HEK293T (cell line): ENCODE results near the gene DLK1.

Source experiments
- CTCF ChIA-PET: fragments of 350-600 bp; formaldehyde crosslinking; extraction: SDS; loops from one replicate; lab custom pipeline; 2021; ENCODE audit warnings: antibody characterized with exemption, inconsistent platforms; lab: Yijun Ruan, JAX
- POLR2A ChIA-PET: fragments of 350-600 bp; formaldehyde crosslinking; extraction: SDS; loops from one replicate; lab custom pipeline; 2020; ENCODE audit warnings: antibody characterized with exemption, inconsistent platforms; lab: Yijun Ruan, JAX
- DNase-seq: peaks from one replicate; pipeline ENCODE4 v3.0.0; 2012; ENCODE audit warnings: mixed read lengths; ENCODE audit errors: extremely low spot score
- ARNT ChIP-seq: fragments of 450-650 bp; IDR thresholded peaks from 2 replicates; pipeline ENCODE4 v1.6.1; 2017; ENCODE audit warnings: mild to moderate bottlenecking
- BHLHE40 ChIP-seq: fragments of 450-650 bp; IDR thresholded peaks from 2 replicates; pipeline ENCODE4 v1.6.1; 2016; ENCODE audit warnings: mild to moderate bottlenecking, moderate library complexity, borderline replicate concordance
- CTBP1 ChIP-seq: fragments of 450-650 bp; IDR thresholded peaks from 2 replicates; pipeline ENCODE4 v1.6.1; 2016; ENCODE audit warnings: borderline replicate concordance
- ELF4 ChIP-seq: fragments of 450-650 bp; IDR thresholded peaks from 2 replicates; pipeline ENCODE4 v1.6.1; 2017; ENCODE audit warnings: antibody characterized with exemption
- FOXA1 ChIP-seq: fragments of 450-650 bp; IDR thresholded peaks from 2 replicates; pipeline ENCODE4 v1.6.1; 2016; ENCODE audit warnings: mild to moderate bottlenecking
- FOXK2 ChIP-seq: fragments of 450-650 bp; IDR thresholded peaks from 2 replicates; pipeline ENCODE4 v1.6.1; 2016; ENCODE audit warnings: mild to moderate bottlenecking
- FOXM1 ChIP-seq: fragments of 450-650 bp; IDR thresholded peaks from 2 replicates; pipeline ENCODE4 v1.6.1; 2017; ENCODE audit warnings: mild to moderate bottlenecking, borderline replicate concordance
- HDGF ChIP-seq: fragments of 450-650 bp; IDR thresholded peaks from 2 replicates; pipeline ENCODE4 v1.6.1; 2017; ENCODE audit warnings: antibody characterized with exemption, borderline replicate concordance
- L3MBTL2 ChIP-seq: fragments of 450-650 bp; conservative IDR thresholded peaks from 2 replicates; pipeline ENCODE4 v1.6.1; 2016; ENCODE audit warnings: mild to moderate bottlenecking
- LEF1 ChIP-seq: fragments of 450-650 bp; IDR thresholded peaks from 2 replicates; pipeline ENCODE4 v1.6.1; 2017; ENCODE audit warnings: mild to moderate bottlenecking, borderline replicate concordance
- NFRKB ChIP-seq: fragments of 450-650 bp; IDR thresholded peaks from 2 replicates; pipeline ENCODE4 v1.6.1; 2016; ENCODE audit warnings: mild to moderate bottlenecking, moderate library complexity
- PKNOX1 ChIP-seq: fragments of 450-650 bp; IDR thresholded peaks from 2 replicates; pipeline ENCODE4 v1.6.1; 2016
- SP1 ChIP-seq: fragments of 450-650 bp; IDR thresholded peaks from 2 replicates; pipeline ENCODE4 v1.6.1; 2017
- SUZ12 ChIP-seq: fragments of 450-650 bp; IDR thresholded peaks from 2 replicates; pipeline ENCODE4 v1.6.1; 2016; ENCODE audit warnings: mild to moderate bottlenecking
- TARDBP ChIP-seq: fragments of 450-650 bp; IDR thresholded peaks from 2 replicates; pipeline ENCODE4 v1.6.1; 2016
- ZNF384 ChIP-seq: fragments of 450-650 bp; IDR thresholded peaks from 2 replicates; pipeline ENCODE4 v1.6.1; 2016

DLK1 gene

DNA sequence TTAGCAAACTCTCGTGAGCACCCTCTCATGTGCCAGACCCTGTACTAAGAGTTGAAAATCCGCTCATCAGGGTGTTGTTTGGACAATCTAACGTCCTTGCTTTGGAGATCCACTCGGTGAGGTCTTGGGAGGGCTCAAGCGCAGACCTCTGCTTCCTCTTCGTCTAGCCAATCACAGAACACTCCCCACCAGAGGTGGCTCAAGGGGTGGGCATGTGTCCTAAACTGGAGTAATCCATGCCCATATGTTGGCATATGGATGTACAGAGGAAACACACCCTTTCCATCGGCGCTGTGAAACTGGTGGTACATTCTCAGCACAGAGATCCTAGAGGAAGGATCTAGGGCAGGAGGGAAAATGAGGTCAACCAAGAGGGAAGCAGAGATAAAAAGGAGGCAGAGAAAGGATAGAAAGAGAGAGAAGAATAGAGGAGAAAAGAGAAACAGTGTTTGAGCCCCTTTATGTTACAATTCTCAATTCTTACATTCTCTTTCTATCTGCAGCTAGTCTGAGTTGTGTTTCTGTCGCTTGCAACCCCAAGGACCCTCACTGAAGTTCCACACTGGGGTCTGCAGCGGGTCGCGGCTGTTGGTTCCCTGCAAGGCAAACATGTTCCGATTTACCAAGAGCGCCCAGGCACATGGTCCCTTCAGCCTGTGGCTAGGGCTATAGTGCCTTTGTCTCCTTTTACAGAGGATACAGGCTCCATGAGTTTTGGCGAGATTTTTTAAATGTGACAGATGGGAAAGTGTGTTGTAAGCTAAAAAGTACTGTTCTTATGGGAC, 40.5 kb downstream of the DLK1 start:
- TF ChIP-seq LEF1 (no peak), ZNF384 (no peak), BHLHE40 (no peak), NFRKB (no peak), FOXM1 (no peak), FOXK2 (no peak), PKNOX1 (no peak), SUZ12 (no peak), L3MBTL2 (no peak), FOXA1 (no peak), HDGF (no peak), CTBP1 (no peak), ARNT (no peak), TARDBP (no peak), SP1 (no peak), ELF4 (no peak)
- ChIA-PET POLR2A (no interaction called here), CTCF (interaction anchor here (0.7 kb wide), 1 partner anchor 450 kb away, joined by 3 read pairs; no protein-coding TSS in a partner anchor)
- no peak for DNase-seq

GRCh38 chr14:100767788-100768536, 41.3 kb downstream of the DLK1 start:
- no peak for TF ChIP-seq FOXA1
- no peak for TF ChIP-seq FOXK2
- no peak for TF ChIP-seq L3MBTL2
- no peak for TF ChIP-seq ELF4
- TF ChIP-seq TARDBP, result no peak
- TF ChIP-seq LEF1, result no peak
- ChIA-PET POLR2A (no interaction called here), CTCF (interaction anchor here (0.7 kb wide), 1 partner anchor 449 kb away, joined by 3 read pairs; no protein-coding TSS in a partner anchor)
- no peak for DNase-seq

- DNase-seq, result no peak
- CTCF ChIA-PET, result interaction anchor here (0.6 kb wide), 1 partner anchor 21 kb away, joined by 3 read pairs; no protein-coding TSS in a partner anchor
- TF ChIP-seq CTBP1, result no peak
- TF ChIP-seq BHLHE40, result no peak
- TF ChIP-seq NFRKB, result no peak
- TF ChIP-seq L3MBTL2, result no peak
- TF ChIP-seq SUZ12, result no peak
- no peak for TF ChIP-seq FOXM1
- no peak for TF ChIP-seq SP1
- TF ChIP-seq ZNF384, result no peak
- TF ChIP-seq ELF4, result no peak
- POLR2A ChIA-PET, result no interaction called here
Measured at GRCh38 chr14:100769035-100769939, 42.6 kb downstream of the DLK1 start.

DNA sequence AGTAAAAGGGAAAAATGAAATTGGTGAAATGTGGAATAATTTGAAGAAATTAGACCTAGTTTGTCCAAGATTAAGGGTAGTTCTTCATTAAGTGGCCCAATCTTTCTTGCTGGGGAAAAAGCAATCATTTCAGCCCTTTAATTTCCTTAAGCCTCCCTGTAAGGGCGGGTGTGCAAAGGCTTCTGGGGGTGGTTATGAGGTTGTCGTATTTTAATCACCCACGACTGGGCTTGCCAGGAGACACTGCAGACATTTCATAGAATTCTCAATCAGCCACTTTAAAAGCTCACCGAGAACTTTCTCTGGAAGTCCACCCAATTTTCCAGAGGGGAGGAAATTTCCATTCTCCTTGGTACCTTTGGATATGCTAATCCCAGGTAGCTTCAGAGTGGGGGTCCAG, 43.4 kb downstream of the DLK1 start:
- DNase-seq, result no peak
- CTCF ChIA-PET, result interaction anchor here (0.6 kb wide), 1 partner anchor 20 kb away, joined by 3 read pairs; no protein-coding TSS in a partner anchor
- POLR2A ChIA-PET, result no interaction called here
- TF ChIP-seq BHLHE40 (no peak), TARDBP (no peak), HDGF (no peak), NFRKB (no peak), FOXM1 (no peak), CTBP1 (no peak), LEF1 (no peak), FOXK2 (no peak), ZNF384 (no peak), ELF4 (no peak), FOXA1 (no peak), ARNT (no peak), L3MBTL2 (no peak), SP1 (no peak), PKNOX1 (no peak)

- no peak for DNase-seq
- ChIA-PET POLR2A (no interaction called here), CTCF (no interaction called here)
- TF ChIP-seq TARDBP (no peak), PKNOX1 (no peak), SUZ12 (no peak), SP1 (no peak), FOXA1 (no peak), NFRKB (no peak), CTBP1 (no peak), ELF4 (no peak), HDGF (no peak), L3MBTL2 (no peak), FOXM1 (no peak), LEF1 (no peak), BHLHE40 (no peak), FOXK2 (no peak), ARNT (no peak), ZNF384 (no peak)
Measured at GRCh38 chr14:100770605-100771120, 44.0 kb downstream of the DLK1 start.
